ENCODE results near the gene ALDH8A1. TPM values are rescaled to one million over a fixed set of nuclear protein-coding genes. Genes with fewer than 3 reads are reported as not detected.

The ALDH8A1 gene
- polyA plus RNA-seq, 2 of the 4 experiments (the other 2 are of a cell fraction) = 0.18 to 0.85 TPM

DNA sequence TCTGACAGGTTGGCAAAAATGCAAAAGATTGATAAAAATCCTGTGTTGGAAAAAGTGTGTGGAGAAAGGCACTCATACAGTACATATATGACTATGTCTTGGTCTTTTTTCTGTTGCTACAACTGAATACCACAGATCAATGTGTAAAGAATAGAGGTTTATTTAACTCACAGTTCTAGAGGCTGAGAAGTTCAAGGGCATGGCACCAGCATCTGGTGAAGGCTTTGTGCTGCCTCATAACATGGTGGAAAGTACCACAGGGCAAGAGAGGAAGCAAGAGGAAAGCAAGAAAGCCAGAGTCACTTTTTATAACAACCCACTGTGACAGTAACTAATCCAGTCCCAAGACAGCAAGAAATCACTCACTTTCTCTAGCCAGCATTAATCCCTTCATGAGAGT is 57.5 kb downstream of the ALDH8A1 start (continued):
- TF ChIP-seq, protein P1, sequence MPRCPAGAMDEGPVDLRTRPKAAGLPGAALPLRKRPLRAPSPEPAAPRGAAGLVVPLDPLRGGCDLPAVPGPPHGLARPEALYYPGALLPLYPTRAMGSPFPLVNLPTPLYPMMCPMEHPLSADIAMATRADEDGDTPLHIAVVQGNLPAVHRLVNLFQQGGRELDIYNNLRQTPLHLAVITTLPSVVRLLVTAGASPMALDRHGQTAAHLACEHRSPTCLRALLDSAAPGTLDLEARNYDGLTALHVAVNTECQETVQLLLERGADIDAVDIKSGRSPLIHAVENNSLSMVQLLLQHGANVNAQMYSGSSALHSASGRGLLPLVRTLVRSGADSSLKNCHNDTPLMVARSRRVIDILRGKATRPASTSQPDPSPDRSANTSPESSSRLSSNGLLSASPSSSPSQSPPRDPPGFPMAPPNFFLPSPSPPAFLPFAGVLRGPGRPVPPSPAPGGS (IDR thresholded peaks at IDR 0.05) = no peak
- TF ChIP-seq, protein P2, sequence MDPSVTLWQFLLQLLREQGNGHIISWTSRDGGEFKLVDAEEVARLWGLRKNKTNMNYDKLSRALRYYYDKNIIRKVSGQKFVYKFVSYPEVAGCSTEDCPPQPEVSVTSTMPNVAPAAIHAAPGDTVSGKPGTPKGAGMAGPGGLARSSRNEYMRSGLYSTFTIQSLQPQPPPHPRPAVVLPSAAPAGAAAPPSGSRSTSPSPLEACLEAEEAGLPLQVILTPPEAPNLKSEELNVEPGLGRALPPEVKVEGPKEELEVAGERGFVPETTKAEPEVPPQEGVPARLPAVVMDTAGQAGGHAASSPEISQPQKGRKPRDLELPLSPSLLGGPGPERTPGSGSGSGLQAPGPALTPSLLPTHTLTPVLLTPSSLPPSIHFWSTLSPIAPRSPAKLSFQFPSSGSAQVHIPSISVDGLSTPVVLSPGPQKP (IDR thresholded peaks at IDR 0.05; ENCODE audit: low read depth, low read length) = no peak
- TF ChIP-seq FOXS1 (CRISPR knock-in tag; IDR thresholded peaks at IDR 0.05) = no peak
- no peak for TF ChIP-seq EHMT2 (IDR thresholded peaks at IDR 0.05; ENCODE audit: low read depth)

DNA sequence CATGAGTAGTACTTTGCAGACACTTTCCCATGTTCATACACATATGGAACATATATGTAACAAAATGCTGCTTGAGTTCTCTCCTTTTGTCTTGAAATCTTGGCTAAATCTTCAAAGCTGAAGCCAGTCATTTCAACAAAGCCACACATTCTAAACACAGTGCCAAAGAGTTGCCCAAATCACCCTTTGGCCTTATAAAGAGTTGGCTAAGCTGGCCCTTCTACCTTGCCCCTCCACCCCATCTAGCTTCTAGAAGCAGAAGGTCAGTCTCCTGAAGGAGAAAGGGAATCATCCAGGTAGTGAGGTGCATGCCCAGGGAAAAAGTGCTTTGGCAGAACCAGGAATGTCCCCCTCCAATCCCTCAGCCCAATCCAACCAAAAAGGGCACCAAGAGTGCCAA is 58.3 kb downstream of the ALDH8A1 start:
- Histone ChIP-seq H3K4me3 (no peak overlapping the region), H3K4me2 (no peak overlapping the region), H3K27ac (no peak overlapping the region), H3K9me3 (peaks cover 8% of the 10 kb centered on the region; the same call in 1 of the 3 replicates), H3K4me1 (no peaks in the 10 kb centered on the region)
- POLR2A ChIA-PET = no interaction called here
- CTCF ChIA-PET = interaction anchor here (1.5 to 2.0 kb wide), 2 partner anchors 9 to 49 kb away, joined by 6 read pairs; no protein-coding TSS in a partner anchor
- no peak for DNase-seq (ENCODE audit: low read depth in 1 of 2, low spot score in 1 of 2)
- ATAC-seq = no peak
- TF ChIP-seq HDAC2 (IDR thresholded peaks at IDR 0.05) (no peak), NFE2L2 (conservative IDR thresholded peaks at IDR 0.05; ENCODE audit: low read length) (no peak), EHF (CRISPR knock-in tag; IDR thresholded peaks at IDR 0.05) (no peak)
- FAIRE-seq = no peak

DNA sequence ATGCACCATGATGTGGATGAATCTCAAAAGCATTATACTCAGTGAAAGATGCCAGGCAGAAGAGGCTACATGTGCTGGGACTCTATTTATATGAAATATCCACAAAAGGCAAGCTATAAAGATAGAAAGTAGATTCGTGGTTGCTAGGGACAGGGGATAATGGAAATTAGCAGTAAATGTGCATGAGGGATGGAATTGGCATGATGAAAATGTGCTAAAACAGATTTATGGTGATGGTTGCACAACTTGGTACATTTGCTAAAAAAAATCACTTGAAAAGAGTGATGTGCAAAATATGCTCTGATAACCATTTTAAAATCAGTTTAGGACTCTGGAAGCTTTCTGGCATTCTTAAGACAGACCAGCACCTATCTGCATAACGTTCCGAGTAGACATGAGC is 61.6 kb downstream of the ALDH8A1 start:
- H3K9me3 ChIP-seq = peaks cover 8% of the 10 kb centered on the region; the same call in 1 of the 3 replicates
- no peak overlapping the region for H3K27ac ChIP-seq
- ChIA-PET CTCF (interaction anchor here (1.6 to 2.3 kb wide), 2 partner anchors 52 to 732 kb away, joined by 5 to 9 read pairs; no protein-coding TSS in a partner anchor), POLR2A (no interaction called here)
- FAIRE-seq (no peak), DNase-seq (ENCODE audit: low read depth in 1 of 2, low spot score in 1 of 2) (no peak), ATAC-seq (no peak)
- H3K4me3 ChIP-seq = no peak overlapping the region
- TF ChIP-seq, protein P3, sequence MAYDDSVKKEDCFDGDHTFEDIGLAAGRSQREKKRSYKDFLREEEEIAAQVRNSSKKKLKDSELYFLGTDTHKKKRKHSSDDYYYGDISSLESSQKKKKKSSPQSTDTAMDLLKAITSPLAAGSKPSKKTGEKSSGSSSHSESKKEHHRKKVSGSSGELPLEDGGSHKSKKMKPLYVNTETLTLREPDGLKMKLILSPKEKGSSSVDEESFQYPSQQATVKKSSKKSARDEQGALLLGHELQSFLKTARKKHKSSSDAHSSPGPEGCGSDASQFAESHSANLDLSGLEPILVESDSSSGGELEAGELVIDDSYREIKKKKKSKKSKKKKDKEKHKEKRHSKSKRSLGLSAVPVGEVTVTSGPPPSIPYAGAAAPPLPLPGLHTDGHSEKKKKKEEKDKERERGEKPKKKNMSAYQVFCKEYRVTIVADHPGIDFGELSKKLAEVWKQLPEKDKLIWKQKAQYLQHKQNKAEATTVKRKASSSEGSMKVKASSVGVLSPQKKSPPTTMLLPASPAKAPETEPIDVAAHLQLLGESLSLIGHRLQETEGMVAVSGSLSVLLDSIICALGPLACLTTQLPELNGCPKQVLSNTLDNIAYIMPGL (CRISPR knock-in tag; IDR thresholded peaks at IDR 0.05; ENCODE audit: borderline replicate concordance) = no peak
- TF ChIP-seq, protein P4, sequence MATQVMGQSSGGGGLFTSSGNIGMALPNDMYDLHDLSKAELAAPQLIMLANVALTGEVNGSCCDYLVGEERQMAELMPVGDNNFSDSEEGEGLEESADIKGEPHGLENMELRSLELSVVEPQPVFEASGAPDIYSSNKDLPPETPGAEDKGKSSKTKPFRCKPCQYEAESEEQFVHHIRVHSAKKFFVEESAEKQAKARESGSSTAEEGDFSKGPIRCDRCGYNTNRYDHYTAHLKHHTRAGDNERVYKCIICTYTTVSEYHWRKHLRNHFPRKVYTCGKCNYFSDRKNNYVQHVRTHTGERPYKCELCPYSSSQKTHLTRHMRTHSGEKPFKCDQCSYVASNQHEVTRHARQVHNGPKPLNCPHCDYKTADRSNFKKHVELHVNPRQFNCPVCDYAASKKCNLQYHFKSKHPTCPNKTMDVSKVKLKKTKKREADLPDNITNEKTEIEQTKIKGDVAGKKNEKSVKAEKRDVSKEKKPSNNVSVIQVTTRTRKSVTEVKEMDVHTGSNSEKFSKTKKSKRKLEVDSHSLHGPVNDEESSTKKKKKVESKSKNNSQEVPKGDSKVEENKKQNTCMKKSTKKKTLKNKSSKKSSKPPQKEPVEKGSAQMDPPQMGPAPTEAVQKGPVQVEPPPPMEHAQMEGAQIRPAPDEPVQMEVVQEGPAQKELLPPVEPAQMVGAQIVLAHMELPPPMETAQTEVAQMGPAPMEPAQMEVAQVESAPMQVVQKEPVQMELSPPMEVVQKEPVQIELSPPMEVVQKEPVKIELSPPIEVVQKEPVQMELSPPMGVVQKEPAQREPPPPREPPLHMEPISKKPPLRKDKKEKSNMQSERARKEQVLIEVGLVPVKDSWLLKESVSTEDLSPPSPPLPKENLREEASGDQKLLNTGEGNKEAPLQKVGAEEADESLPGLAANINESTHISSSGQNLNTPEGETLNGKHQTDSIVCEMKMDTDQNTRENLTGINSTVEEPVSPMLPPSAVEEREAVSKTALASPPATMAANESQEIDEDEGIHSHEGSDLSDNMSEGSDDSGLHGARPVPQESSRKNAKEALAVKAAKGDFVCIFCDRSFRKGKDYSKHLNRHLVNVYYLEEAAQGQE (IDR thresholded peaks at IDR 0.05) = no peak
- TF ChIP-seq ZFP36 (IDR thresholded peaks at IDR 0.05; ENCODE audit: borderline replicate concordance, partially characterized antibody) (no peak), HOXA7 (CRISPR knock-in tag; IDR thresholded peaks at IDR 0.05) (no peak), JUN (IDR thresholded peaks at IDR 0.05) (no peak), BHLHE40 (IDR thresholded peaks at IDR 0.05; ENCODE audit: low read depth, low read length) (no peak), ZNF302 (CRISPR knock-in tag; IDR thresholded peaks at IDR 0.05) (no peak), RARB (CRISPR knock-in tag; IDR thresholded peaks at IDR 0.05) (no peak), PHF8 (IDR thresholded peaks at IDR 0.05; ENCODE audit: borderline replicate concordance, low read depth) (no peak), GATA3 (IDR thresholded peaks at IDR 0.05; ENCODE audit: borderline replicate concordance) (no peak), HOXB13 (CRISPR knock-in tag; IDR thresholded peaks at IDR 0.05; ENCODE audit: low read depth) (no peak), FOXS1 (CRISPR knock-in tag; IDR thresholded peaks at IDR 0.05) (no peak), CEBPB (IDR thresholded peaks at IDR 0.05) (no peak), SMC3 (IDR thresholded peaks at IDR 0.05) (no peak)
- H3K4me1 ChIP-seq = no peaks in the 10 kb centered on the region
- no peak overlapping the region for H3K4me2 ChIP-seq
- WGBS (ENCODE audit: missing lambda C conversion rate) = 59% methylated on average over 3 of the region's 3 CpGs

Data from A549 (cell line).